MM.1S (cell line): Measurements from ENCODE around the gene SET.

Experiments
- DNase-seq: peaks from one replicate; pipeline ENCODE4 v3.0.0-alpha.2; 2015
- H2AFZ ChIP-seq: fragments of 300-600 bp; sonication (generic); 2 replicates; pipeline ENCODE4 v1.6.0; 2016; ENCODE audit warnings: antibody characterized with exemption, low read length
- H3F3A ChIP-seq: fragments of 300-600 bp; sonication (generic); 2 replicates; pipeline ENCODE4 v1.6.1; 2016; ENCODE audit warnings: mild to moderate bottlenecking, antibody characterized with exemption, low read length, moderate library complexity, mixed read lengths; ENCODE audit not compliant: insufficient read depth
- H3K27ac ChIP-seq: fragments of 300-600 bp; sonication (generic); 2 replicates; pipeline ENCODE4 v1.5.1; 2016; ENCODE audit warnings: mild to moderate bottlenecking, low read length
- H3K27me3 ChIP-seq: fragments of 300-600 bp; sonication (generic); replicated peaks from 2 replicates; pipeline ENCODE4 v1.6.0; 2016; ENCODE audit warnings: low read length; ENCODE audit not compliant: insufficient read depth
- H3K36me3 ChIP-seq: fragments of 300-600 bp; sonication (generic); replicated peaks from 2 replicates; pipeline ENCODE4 v1.6.1; 2016; ENCODE audit warnings: mild to moderate bottlenecking, low read length, mixed read lengths; ENCODE audit not compliant: insufficient read depth
- H3K4me1 ChIP-seq: fragments of 300-600 bp; sonication (generic); 2 replicates; pipeline ENCODE4 v1.6.1; 2016; ENCODE audit warnings: low read length, mixed read lengths
- H3K4me2 ChIP-seq: fragments of 300-600 bp; sonication (generic); 2 replicates; pipeline ENCODE4 v1.6.0; 2016; ENCODE audit warnings: low read depth, low read length
- H3K4me3 ChIP-seq: fragments of 300-600 bp; sonication (generic); 2 replicates; pipeline ENCODE4 v1.5.1; 2016; ENCODE audit warnings: low read length, mixed read lengths
- H3K79me2 ChIP-seq: fragments of 300-600 bp; sonication (generic); 2 replicates; pipeline ENCODE4 v1.6.1; 2016; ENCODE audit warnings: mixed run types, low read length, mixed read lengths
- H3K9ac ChIP-seq: fragments of 300-600 bp; sonication (generic); 2 replicates; pipeline ENCODE4 v1.6.1; 2016; ENCODE audit warnings: low read length, mixed read lengths
- H3K9me2 ChIP-seq: fragments of 300-600 bp; sonication (generic); replicated peaks from 2 replicates; pipeline ENCODE4 v1.6.1; 2016; ENCODE audit warnings: mild to moderate bottlenecking, low read length, mixed read lengths; ENCODE audit not compliant: insufficient read depth
- H3K9me3 ChIP-seq: fragments of 300-600 bp; sonication (generic); replicated peaks from 2 replicates; pipeline ENCODE4 v1.6.1; 2016; ENCODE audit warnings: mild to moderate bottlenecking, low read length, mixed read lengths; ENCODE audit not compliant: insufficient read depth
- H4K20me1 ChIP-seq: fragments of 300-600 bp; sonication (generic); 2 replicates; pipeline ENCODE4 v1.6.1; 2016; ENCODE audit warnings: mild to moderate bottlenecking, low read length, moderate library complexity, mixed read lengths; ENCODE audit not compliant: insufficient read depth
- CTCF ChIP-seq: fragments of 300-600 bp; sonication (generic); IDR thresholded peaks from 2 replicates; pipeline ENCODE4 v1.5.1; 2016; ENCODE audit warnings: antibody characterized with exemption, low read length, mixed read lengths
- EZH2 ChIP-seq: fragments of 300-600 bp; sonication (generic); optimal IDR thresholded peaks from 2 replicates; pipeline ENCODE3; 2017; ENCODE audit warnings: low read depth, mild to moderate bottlenecking, antibody characterized with exemption, low read length, mixed read lengths
- EZH2phosphoT487 ChIP-seq: fragments of 300-600 bp; sonication (generic); IDR thresholded peaks from 2 replicates; pipeline ENCODE4 v1.6.1; 2018; ENCODE audit warnings: antibody characterized with exemption, low read length

SET gene

GRCh38 chr9:128729766-128730517 is 40.9 kb downstream of the SET start:
- no peak overlapping the region for H3K9ac ChIP-seq
- H3K4me1 ChIP-seq: peaks cover 2% of the 10 kb centered on the region; the same call in 1 of the 2 replicates
- no peaks in the 10 kb centered on the region for H3K27me3 ChIP-seq
- no peaks in the 10 kb centered on the region for H3K9me3 ChIP-seq
- no peak overlapping the region for H2AFZ ChIP-seq
- no peaks in the 10 kb centered on the region for H4K20me1 ChIP-seq
- no peak for TF ChIP-seq EZH2
- no peak for TF ChIP-seq CTCF
- TF ChIP-seq EZH2phosphoT487: no peak
- DNase-seq: no peak
- no peaks in the 10 kb centered on the region for H3K79me2 ChIP-seq
- H3K9me2 ChIP-seq: no peaks in the 10 kb centered on the region
- H3K4me3 ChIP-seq: no peak overlapping the region
- H3K4me2 ChIP-seq: no peak overlapping the region
- no peaks in the 10 kb centered on the region for H3K36me3 ChIP-seq
- H3F3A ChIP-seq: peaks cover 1% of the 10 kb centered on the region; the same call in 1 of the 2 replicates
- H3K27ac ChIP-seq: no peak overlapping the region

- no peak for DNase-seq
- no peaks in the 10 kb centered on the region for H4K20me1 ChIP-seq
- no peak overlapping the region for H3K4me2 ChIP-seq
- no peaks in the 10 kb centered on the region for H3K9me2 ChIP-seq
- H3K36me3 ChIP-seq: no peaks in the 10 kb centered on the region
- no peaks in the 10 kb centered on the region for H3K27me3 ChIP-seq
- TF ChIP-seq CTCF (no peak), EZH2phosphoT487 (no peak), EZH2 (no peak)
- H3F3A ChIP-seq: no peaks in the 10 kb centered on the region
- no peaks in the 10 kb centered on the region for H3K79me2 ChIP-seq
- H3K9me3 ChIP-seq: no peaks in the 10 kb centered on the region
- no peak overlapping the region for H3K4me3 ChIP-seq
- H3K9ac ChIP-seq: no peak overlapping the region
- no peak overlapping the region for H2AFZ ChIP-seq
- H3K27ac ChIP-seq: no peak overlapping the region
- H3K4me1 ChIP-seq: no peaks in the 10 kb centered on the region
Measured at GRCh38 chr9:128731093-128731492, 42.1 kb downstream of the SET start.

- Histone ChIP-seq H4K20me1 (no peaks in the 10 kb centered on the region), H3K4me3 (no peak overlapping the region), H3K9ac (no peak overlapping the region), H3F3A (no peaks in the 10 kb centered on the region), H2AFZ (no peak overlapping the region), H3K36me3 (no peaks in the 10 kb centered on the region), H3K27ac (no peak overlapping the region), H3K4me2 (no peak overlapping the region), H3K9me3 (no peaks in the 10 kb centered on the region), H3K27me3 (no peaks in the 10 kb centered on the region), H3K9me2 (no peaks in the 10 kb centered on the region), H3K79me2 (no peaks in the 10 kb centered on the region), H3K4me1 (no peaks in the 10 kb centered on the region)
- TF ChIP-seq EZH2phosphoT487 (no peak), EZH2 (no peak), CTCF (no peak)
- no peak for DNase-seq
Measured at GRCh38 chr9:128731691-128732090, 42.7 kb downstream of the SET start.
